ENCODE measurements around the gene SRPK1. TPM values are rescaled to one million over a fixed set of nuclear protein-coding genes. Genes with fewer than 3 reads are reported as not detected.

The SRPK1 gene
- total RNA-seq, 1 experiment from 2014 or later = 138 TPM

GRCh38 chr6:35795453-35796071 is 125.3 kb downstream of the SRPK1 start:
- H3K4me3 Mint-ChIP-seq (ENCODE audit: low read depth, unreplicated experiment) = no peak overlapping the region
- no peaks in the 10 kb centered on the region for H3K36me3 Mint-ChIP-seq (ENCODE audit: insufficient read depth, unreplicated experiment)
- no peaks in the 10 kb centered on the region for H3K4me1 Mint-ChIP-seq (ENCODE audit: low read depth, unreplicated experiment)
- BruUV-seq (replicated peaks) = no TSS peak
- intact Hi-C loops (cut with micrococcal nuclease; ENCODE audit: unreplicated experiment) = no loop called here
- no peaks in the 10 kb centered on the region for H3K9me3 Mint-ChIP-seq (ENCODE audit: low read depth, unreplicated experiment)
- no peak for DNase-seq
- TF ChIP-seq, protein P1, sequence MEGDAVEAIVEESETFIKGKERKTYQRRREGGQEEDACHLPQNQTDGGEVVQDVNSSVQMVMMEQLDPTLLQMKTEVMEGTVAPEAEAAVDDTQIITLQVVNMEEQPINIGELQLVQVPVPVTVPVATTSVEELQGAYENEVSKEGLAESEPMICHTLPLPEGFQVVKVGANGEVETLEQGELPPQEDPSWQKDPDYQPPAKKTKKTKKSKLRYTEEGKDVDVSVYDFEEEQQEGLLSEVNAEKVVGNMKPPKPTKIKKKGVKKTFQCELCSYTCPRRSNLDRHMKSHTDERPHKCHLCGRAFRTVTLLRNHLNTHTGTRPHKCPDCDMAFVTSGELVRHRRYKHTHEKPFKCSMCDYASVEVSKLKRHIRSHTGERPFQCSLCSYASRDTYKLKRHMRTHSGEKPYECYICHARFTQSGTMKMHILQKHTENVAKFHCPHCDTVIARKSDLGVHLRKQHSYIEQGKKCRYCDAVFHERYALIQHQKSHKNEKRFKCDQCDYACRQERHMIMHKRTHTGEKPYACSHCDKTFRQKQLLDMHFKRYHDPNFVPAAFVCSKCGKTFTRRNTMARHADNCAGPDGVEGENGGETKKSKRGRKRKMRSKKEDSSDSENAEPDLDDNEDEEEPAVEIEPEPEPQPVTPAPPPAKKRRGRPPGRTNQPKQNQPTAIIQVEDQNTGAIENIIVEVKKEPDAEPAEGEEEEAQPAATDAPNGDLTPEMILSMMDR (IDR thresholded peaks at IDR 0.05; ENCODE audit: unreplicated experiment) = no peak
- no peak overlapping the region for H3K27ac Mint-ChIP-seq (ENCODE audit: unreplicated experiment)
- H3K27me3 Mint-ChIP-seq (ENCODE audit: unreplicated experiment) = peaks cover 26% of the 10 kb centered on the region
- CTCF ChIA-PET = no interaction called here

DNA sequence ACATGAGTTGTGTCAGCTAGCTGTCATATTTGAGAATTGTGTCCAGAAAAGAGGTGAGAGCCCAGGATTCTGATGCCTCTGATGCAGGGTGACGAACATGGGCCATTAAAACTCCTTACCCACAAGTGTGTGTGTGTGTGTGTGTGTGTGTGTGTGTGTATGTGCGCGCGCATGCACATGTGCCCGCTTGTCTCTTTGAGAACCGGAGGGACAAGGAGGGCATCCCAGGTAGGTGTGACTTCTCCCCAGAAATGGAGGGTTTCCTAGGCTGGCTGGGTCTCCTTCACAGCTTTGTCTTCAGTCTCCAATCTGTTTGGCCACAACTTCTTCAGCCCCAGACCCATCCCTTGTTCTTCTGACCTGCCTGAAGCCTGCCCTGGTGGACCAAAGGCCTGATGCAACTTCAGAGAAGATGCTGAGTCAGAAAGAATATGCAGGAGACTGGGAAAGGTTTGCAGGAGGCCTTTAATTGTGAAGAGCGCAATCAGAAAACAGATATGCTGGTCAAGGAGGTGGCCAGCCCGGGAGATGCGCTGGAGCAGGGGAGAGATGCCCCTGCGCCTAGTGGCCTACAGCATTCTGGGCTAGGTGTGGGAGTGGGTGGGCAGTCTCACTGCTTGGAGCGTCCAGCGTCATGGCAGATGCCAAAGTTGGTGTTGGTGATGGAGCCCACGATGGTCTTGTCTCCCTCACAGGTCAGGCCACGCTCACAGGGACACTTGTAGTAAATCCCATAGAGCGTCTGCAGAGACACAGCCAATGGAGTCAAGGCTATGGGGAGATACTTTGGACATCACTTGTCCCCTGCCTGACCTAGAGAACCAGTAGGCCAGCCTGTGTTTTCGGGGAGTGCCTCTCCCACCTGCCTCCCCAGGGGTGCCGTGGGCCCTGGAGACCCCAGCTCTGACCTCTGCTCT is 126.1 kb downstream of the SRPK1 start:
- no peaks in the 10 kb centered on the region for H3K36me3 Mint-ChIP-seq (ENCODE audit: insufficient read depth, unreplicated experiment)
- peaks cover 34% of the 10 kb centered on the region for H3K27me3 Mint-ChIP-seq (ENCODE audit: unreplicated experiment)
- no peak for DNase-seq
- intact Hi-C loops (cut with micrococcal nuclease; ENCODE audit: unreplicated experiment) = no loop called here
- TF ChIP-seq, protein P1 (IDR thresholded peaks at IDR 0.05; ENCODE audit: unreplicated experiment) = no peak
- no peaks in the 10 kb centered on the region for H3K4me1 Mint-ChIP-seq (ENCODE audit: low read depth, unreplicated experiment)
- CTCF ChIA-PET = interaction anchor here (0.7 kb wide), 1 partner anchor 700 kb away, joined by 3 read pairs; no protein-coding TSS in a partner anchor
- no TSS peak for BruUV-seq (replicated peaks)
- H3K4me3 Mint-ChIP-seq (ENCODE audit: low read depth, unreplicated experiment) = no peak overlapping the region
- no peaks in the 10 kb centered on the region for H3K9me3 Mint-ChIP-seq (ENCODE audit: low read depth, unreplicated experiment)
- no peak overlapping the region for H3K27ac Mint-ChIP-seq (ENCODE audit: unreplicated experiment)

GRCh38 chr6:35790683-35791082 is 130.2 kb downstream of the SRPK1 start:
- CTCF ChIA-PET = interaction anchor here (0.5 to 0.7 kb wide), 4 partner anchors 203 to 847 kb away, joined by 3 to 6 read pairs (median 4); no protein-coding TSS in a partner anchor
- no TSS peak for BruUV-seq (replicated peaks)
- intact Hi-C loops (cut with micrococcal nuclease; ENCODE audit: unreplicated experiment) = no loop called here
- Mint-ChIP-seq H3K4me1 (ENCODE audit: low read depth, unreplicated experiment) (peaks cover 8% of the 10 kb centered on the region), H3K36me3 (ENCODE audit: insufficient read depth, unreplicated experiment) (no peaks in the 10 kb centered on the region), H3K9me3 (ENCODE audit: low read depth, unreplicated experiment) (no peaks in the 10 kb centered on the region), H3K4me3 (ENCODE audit: low read depth, unreplicated experiment) (no peak overlapping the region), H3K27me3 (ENCODE audit: unreplicated experiment) (peaks cover 65% of the 10 kb centered on the region), H3K27ac (ENCODE audit: unreplicated experiment) (no peak overlapping the region)
- DNase-seq = no peak
- TF ChIP-seq, protein P1 (IDR thresholded peaks at IDR 0.05; ENCODE audit: unreplicated experiment) = no peak

DNA sequence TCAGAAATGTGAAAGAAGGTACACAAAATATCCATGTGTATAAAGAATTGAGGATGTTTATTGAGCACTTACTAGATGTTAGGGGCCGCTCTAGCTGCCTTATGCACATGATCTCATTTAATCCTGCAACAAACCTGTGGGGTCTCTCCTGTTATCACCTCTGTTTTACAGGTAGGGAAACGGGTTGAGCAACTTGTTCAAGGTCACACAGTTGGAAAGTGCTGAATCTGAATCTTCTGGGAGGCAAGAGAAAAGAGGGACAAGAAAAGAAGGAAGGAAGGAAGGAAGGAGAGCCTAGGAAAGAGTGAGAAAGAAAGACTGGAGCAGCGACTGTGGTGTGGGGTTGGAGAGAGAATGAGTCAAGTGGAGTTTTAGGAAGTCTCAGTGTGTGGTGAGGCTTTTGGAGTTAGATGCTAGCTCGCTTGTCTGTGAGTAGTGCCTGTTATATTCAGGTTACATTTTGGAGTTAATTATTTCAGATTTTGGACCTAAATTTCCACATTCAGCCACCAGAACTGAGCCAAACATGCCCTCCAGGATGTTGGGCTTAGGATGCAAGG is 132.4 kb downstream of the SRPK1 start:
- Mint-ChIP-seq H3K4me3 (ENCODE audit: low read depth, unreplicated experiment) (no peak overlapping the region), H3K27ac (ENCODE audit: unreplicated experiment) (no peak overlapping the region), H3K27me3 (ENCODE audit: unreplicated experiment) (peaks cover 56% of the 10 kb centered on the region), H3K9me3 (ENCODE audit: low read depth, unreplicated experiment) (no peaks in the 10 kb centered on the region), H3K4me1 (ENCODE audit: low read depth, unreplicated experiment) (peaks cover 20% of the 10 kb centered on the region), H3K36me3 (ENCODE audit: insufficient read depth, unreplicated experiment) (no peaks in the 10 kb centered on the region)
- BruUV-seq (replicated peaks) = no TSS peak
- intact Hi-C loops (cut with micrococcal nuclease; ENCODE audit: unreplicated experiment) = no loop called here
- TF ChIP-seq, protein P1 (IDR thresholded peaks at IDR 0.05; ENCODE audit: unreplicated experiment) = no peak
- no peak for DNase-seq
- CTCF ChIA-PET = interaction anchor here (1.1 kb wide), 1 partner anchor 25 kb away, joined by 3 read pairs; no protein-coding TSS in a partner anchor
